Measurements from ENCODE around the gene PSMD13.
"Not testable (repeated sequence)": the region's sequence is repeated elsewhere in the genome, so short reads cannot be mapped to it uniquely, and the experiment has no call there.

The PSMD13 gene

DNA sequence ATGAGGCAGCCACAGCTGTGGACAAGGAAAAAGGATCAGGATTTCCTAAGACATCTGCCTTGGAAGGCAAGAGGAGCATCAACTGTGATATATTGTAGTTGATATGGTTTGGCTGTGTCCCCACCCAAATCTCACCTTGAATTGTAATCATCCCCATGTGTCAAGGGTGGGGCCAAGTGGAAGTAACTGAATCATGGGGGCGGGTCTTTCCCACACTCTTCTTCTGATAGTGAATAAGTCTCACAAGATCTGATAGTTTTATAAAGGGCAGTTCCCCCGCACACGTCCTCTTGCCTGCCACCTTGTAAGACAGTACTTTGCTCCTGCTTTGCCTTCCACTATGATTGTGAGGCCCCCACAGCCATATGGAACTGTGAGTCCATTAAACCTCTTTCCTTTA lies 19.1 kb upstream of the PSMD13 start:
- no peak for DNase-seq (ENCODE audit: low read depth, low spot score)

DNA sequence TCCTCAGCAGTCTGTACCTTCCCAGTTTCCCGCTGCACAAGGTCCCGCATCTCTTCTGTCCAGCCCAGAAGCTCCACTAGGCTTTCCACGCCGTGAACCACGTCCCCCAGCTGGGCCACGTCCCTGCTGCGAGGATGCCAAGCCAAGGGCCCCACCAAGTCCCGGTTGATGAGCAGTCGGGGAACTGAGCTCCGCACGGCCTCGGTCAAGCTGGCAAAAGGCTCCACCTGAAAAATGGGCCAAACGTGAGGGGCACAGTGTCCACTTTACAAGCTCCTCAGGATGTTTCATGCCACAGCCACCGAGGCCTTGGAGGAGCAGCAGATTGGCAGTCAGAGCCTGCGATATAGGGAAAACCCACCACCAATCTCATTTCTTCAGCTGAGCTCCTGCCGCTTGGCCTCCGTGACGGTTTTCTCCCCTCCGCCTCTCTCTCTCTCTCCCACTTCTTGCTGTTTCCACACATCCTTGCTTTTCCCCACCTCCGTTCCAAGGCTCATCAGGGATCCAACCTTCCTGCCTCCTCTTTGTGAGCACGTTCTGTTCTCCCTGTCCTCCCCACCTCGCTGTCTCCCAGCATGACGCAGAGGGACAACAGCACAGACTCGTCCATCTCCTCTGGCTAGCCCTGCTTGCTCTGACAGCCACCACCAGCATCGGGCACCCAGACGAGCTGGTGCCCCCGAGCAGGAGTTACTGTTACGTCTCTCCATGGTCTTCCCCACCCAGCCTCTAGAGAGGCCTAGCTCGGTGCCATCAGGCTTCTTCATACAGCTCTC lies 17.8 kb upstream of the PSMD13 start:
- DNase-seq (ENCODE audit: low read depth, low spot score) = no peak

GRCh38 chr11:220641-221215 lies 16.0 kb upstream of the PSMD13 start:
- DNase-seq (ENCODE audit: low read depth, low spot score) = not testable (repeated sequence)

DNA sequence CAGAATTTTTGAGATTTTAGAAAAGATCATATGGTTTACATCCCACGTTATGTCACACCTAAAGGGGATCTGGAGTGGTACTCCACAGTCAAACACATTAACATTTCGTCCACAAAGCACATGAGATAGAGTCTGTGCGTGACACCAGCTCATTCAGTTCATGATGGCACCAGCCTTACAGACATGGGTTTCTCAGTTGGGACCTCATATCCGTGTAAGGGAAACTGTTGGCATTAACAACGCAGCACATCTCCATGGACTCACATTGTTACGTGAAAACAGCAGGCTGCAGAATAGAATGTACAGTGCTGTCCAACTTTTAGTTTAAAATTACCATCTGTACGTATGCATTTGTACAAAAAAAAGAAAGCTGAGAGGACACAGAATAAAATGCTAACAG lies 15.2 kb upstream of the PSMD13 start:
- no peak for DNase-seq (ENCODE audit: low read depth, low spot score)

DNA sequence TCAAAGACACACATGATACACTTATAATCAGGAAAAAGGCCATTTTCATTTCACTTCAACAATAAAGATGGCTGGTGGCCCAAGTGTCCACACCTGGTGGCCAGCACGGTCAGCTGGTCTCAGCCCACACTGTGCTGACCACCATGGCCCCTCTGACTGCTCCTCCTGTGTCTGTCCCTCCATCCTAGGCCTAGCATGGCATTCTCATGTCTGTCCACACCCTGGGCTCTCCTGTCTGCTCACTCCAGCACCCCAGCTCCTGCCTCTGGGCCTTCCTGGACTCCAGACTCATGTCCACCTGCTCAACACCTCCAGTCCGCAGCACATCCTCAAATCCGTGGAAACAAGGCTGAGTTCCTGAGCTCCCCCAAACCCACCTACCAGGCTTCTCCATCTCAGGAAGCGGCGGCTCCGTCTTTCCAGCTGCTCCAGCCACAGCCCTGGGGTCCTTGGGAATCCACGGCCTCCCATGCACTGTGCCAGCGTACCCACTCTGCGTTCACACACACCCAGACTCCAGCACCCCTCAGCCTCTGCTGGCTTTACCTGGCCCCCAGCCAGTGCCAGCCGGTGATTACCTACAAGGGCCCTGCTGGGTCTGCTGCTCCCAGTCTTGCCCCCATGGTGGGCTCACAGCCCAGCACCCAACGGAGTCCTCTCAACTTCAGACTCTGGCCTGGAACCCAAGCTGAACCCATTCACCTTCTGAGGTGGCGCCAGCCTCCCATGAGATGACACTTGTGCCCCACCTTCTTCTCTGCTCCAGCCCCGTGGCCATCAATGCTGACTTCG lies 14.6 kb upstream of the PSMD13 start:
- DNase-seq (ENCODE audit: low read depth, low spot score) = no peak

DNA sequence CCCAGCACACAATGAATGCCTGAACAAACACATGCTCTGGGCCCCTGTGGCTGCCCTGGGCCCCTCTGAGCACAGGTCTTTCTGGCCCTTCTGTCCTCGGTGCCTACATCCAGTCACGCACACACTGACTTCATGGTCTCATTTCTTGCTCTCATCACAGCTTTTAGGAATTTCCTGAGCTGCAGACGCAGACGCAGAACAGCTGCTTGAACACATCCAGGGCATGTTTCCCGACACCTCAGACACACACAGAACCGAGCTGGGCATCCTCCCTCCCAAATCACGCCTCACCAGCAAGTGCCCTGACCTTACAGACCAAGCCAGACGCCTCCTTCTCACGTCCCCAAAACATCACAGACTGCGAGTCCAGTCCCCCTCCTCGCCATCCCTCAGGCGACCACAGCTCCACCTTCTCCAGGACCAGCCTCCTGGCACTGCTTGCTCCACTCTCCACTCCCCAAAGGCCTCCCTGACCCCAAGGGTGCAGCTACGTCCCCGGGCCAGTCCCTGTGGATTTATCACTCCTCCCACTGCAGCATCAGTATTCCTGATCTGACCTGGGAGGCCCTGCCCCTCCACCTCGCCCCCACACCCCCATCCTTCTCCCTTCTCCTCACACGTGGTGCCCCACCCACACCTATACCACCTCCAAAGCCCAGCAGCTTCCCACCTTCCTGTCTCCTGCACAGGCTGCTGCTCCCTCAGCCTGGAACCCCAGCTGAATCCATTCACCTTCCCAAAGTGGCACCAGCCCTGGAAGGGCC lies 13.6 kb upstream of the PSMD13 start:
- DNase-seq (ENCODE audit: low read depth, low spot score) = no peak

GRCh38 chr11:223884-224283 lies 12.9 kb upstream of the PSMD13 start:
- no peak for DNase-seq (ENCODE audit: low read depth, low spot score)

GRCh38 chr11:224424-224823 lies 12.4 kb upstream of the PSMD13 start:
- DNase-seq (ENCODE audit: low read depth, low spot score) = no peak

- no peak for DNase-seq (ENCODE audit: low read depth, low spot score)
Measured at GRCh38 chr11:225734-226453, 10.9 kb upstream of the PSMD13 start.

DNA sequence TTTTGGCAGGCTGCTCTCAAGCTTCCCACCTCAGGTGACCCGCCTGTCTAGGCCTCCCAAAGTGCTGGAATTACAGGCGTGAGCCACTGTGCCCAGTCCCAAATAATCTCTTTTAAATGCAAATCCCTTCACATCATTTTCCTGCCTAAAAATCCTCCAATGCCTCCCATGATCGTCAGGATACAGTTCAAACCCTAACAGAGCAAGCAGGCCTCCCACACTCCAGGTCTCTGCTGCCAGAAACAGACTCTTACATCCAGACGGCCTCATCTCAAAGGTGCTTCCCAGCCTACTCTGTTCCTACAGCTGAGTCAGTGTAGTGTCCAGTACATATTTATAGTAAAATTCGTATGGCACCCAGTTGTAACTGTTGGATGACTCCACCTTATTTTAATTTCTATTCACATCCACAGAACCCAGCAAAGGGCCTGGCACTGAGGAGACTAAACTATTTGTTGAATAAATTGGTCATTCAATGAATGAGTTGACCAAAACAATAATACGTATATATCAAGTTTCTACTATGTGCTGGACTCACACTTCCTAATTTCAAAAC lies 8.9 kb upstream of the PSMD13 start:
- DNase-seq (ENCODE audit: low read depth, low spot score) = no peak

GRCh38 chr11:230431-230830 lies 6.3 kb upstream of the PSMD13 start:
- DNase-seq (ENCODE audit: low read depth, low spot score) = no peak

GRCh38 chr11:232783-233565 lies 3.8 kb upstream of the PSMD13 start:
- no peak for DNase-seq (ENCODE audit: low read depth, low spot score)

DNA sequence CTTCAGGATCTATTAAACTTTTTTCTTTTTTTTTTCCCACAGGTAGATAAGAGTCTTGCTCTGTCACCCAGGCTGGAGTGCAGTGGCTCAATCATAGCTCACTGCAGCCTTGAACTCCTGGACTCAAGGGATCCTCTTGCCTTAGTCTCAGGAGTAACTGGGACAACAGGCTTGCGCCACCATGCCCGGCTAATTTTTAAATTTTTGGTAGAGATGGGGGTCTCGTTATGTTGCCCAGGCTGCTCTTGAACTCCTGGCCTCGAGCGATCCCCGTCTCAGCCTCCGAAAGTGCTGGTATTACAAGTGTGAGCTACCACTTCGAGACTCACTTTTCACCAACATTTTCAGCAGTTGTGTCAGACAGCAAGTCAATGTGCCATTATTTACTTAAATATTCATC lies 1.6 kb upstream of the PSMD13 start:
- DNase-seq (ENCODE audit: low read depth, low spot score) = no peak

GRCh38 chr11:235609-235996 lies 1.2 kb upstream of the PSMD13 start:
- peak; percentile 64 for DNase-seq (ENCODE audit: low read depth, low spot score)

GRCh38 chr11:235997-236773 lies 591 bp upstream of the PSMD13 start, which contains the start of gene SIRT3:
TSS of gene SIRT3 (minus strand) at chr11:236342. CDS start at chr11:236328, 14 bp downstream.
- peak; percentile 38 for DNase-seq (ENCODE audit: low read depth, low spot score)

DNA sequence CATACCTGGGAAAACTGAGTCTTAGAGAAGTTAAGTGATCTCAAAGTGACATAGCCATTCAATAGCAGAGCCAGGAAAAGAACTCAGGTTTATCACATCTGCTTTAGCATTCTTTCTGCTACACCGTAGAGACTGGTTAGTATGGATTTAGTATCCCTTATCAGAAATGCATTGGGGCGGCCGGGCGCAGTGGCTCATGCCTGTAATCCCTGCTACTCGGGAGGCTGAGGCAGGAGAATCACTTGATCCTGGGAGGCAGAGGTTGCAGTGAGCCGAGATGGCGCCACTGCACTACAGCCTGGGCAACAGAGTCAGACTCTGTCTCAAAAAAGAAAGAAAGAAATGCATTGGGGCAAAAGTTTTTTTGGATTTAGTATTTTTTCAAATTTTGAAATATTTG lies 1.6 kb downstream of the PSMD13 start:
- not testable (repeated sequence) for DNase-seq (ENCODE audit: low read depth, low spot score)

GRCh38 chr11:240315-240714 lies 3.5 kb downstream of the PSMD13 start:
- DNase-seq (ENCODE audit: low read depth, low spot score) = no peak

DNA sequence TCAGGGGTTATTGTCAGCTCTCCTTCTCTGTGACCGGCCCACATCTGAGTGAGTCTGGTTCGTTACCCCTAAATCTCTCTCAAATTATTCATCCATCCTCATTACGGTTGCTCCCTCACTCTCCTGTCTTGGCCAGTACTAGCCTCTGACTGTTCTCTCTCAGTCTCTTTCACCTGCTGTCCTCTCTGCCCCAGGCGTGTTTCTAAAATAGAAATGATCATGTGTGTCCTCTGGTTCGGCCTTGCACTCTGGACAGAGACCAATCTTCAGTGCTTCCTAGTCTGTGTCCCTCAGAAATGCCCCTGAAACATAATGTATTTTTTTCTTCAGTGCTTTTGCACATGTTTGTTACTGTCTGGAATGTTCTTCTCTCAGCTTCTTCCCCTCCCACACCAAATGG lies 4.9 kb downstream of the PSMD13 start:
- no peak for DNase-seq (ENCODE audit: low read depth, low spot score)

DNA sequence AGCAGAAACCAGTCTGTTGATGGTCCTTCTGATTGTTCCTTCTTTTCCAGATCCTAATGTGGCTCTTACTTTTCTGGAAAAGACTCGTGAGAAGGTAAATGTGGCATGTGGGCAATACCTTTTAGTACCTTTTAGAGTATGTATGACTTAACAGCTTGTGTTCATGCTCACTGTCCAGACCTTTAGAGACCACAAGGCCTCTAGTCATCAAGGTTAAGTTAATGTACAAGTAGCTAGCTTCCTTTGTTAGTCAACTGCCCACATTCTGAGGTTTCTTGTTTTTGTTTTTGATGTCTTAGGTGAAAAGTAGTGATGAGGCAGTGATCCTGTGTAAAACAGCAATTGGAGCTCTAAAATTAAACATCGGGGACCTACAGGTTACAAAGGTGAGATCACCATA lies 7.6 kb downstream of the PSMD13 start:
- DNase-seq (ENCODE audit: low read depth, low spot score) = no peak
